RWPE1 (cell line): ENCODE measurements around the gene TM4SF5.
A peak's percentile ranks its signal among the peaks of the same experiment; 100 is the strongest.

ENCODE experiments used
- CTCF ChIA-PET: fragments of 350-600 bp; sonication (Branson Sonifier 250); formaldehyde crosslinking; extraction: SDS; loops from one replicate; lab custom pipeline; 2021; lab: Yijun Ruan, JAX
- POLR2A ChIA-PET: fragments of 400-600 bp; formaldehyde crosslinking; extraction: SDS; loops from one replicate; lab custom pipeline; 2020; ENCODE audit warnings: antibody characterized with exemption; ENCODE audit not compliant: low non-redundant PET; lab: Yijun Ruan, JAX
- DNase-seq: peaks from one replicate; pipeline ENCODE4 v3.0.0; 2012; ENCODE audit warnings: low spot score
- H3K27ac ChIP-seq: fragments of 450-650 bp; 2 replicates; pipeline ENCODE4 v1.5.1; 2017
- CTCF ChIP-seq: fragments of 450-650 bp; conservative IDR thresholded peaks from 2 replicates; pipeline ENCODE4 v1.5.1; 2017; ENCODE audit warnings: low read depth, mild to moderate bottlenecking

Gene TM4SF5

GRCh38 chr17:4786516-4786915, 14.8 kb downstream of the TM4SF5 start:
- ChIA-PET POLR2A (no interaction called here), CTCF (interaction anchor here (0.7 to 1.0 kb wide), 4 partner anchors 52 to 117 kb away, joined by 3 to 5 read pairs (median 4); partner anchors contain the start of genes CHRNE and MED11)
- no peak for DNase-seq
- H3K27ac ChIP-seq: peak overlapping the region; percentile 28; the same call in 1 of the 2 replicates
- no peak for TF ChIP-seq CTCF

GRCh38 chr17:4788159-4788806, 16.6 kb downstream of the TM4SF5 start:
- DNase-seq: no peak
- no peak for TF ChIP-seq CTCF
- ChIA-PET CTCF (interaction anchor here (0.5 to 1.1 kb wide), 6 partner anchors 32 to 572 kb away, joined by 3 to 5 read pairs (median 4); no protein-coding TSS in a partner anchor), POLR2A (interaction anchor here (0.5 kb wide), 1 partner anchor 24 kb away, joined by 3 read pairs; no protein-coding TSS in a partner anchor)
- peak overlapping the region; percentile 100 for H3K27ac ChIP-seq

GRCh38 chr17:4788807-4789700, 17.4 kb downstream of the TM4SF5 start, which contains the start of gene GLTPD2:
Gene GLTPD2, plus strand, starts transcription at chr17:4788964. Its CDS starts 48 bp downstream, at chr17:4789012.
- peak; percentile 32 for DNase-seq
- POLR2A ChIA-PET: interaction anchor here (0.5 kb wide), 1 partner anchor 23 kb away, joined by 3 read pairs; no protein-coding TSS in a partner anchor
- TF ChIP-seq CTCF: no peak
- H3K27ac ChIP-seq: peak within 1 kb of the TSS; percentile 100
- CTCF ChIA-PET: interaction anchor here (0.5 to 2.2 kb wide), 27 partner anchors 10 to 604 kb away, joined by 3 to 19 read pairs (median 4); partner anchors contain the start of genes ARRB2, CHRNE, MED11 and PLD2

- CTCF ChIA-PET: interaction anchor here (0.6 to 2.2 kb wide), 26 partner anchors 11 to 604 kb away, joined by 3 to 19 read pairs (median 4); partner anchors contain the start of genes ARRB2, CHRNE, MED11 and PLD2
- POLR2A ChIA-PET: no interaction called here
- no peak for TF ChIP-seq CTCF
- peak; percentile 25 for DNase-seq
- peak overlapping the region; percentile 100 for H3K27ac ChIP-seq
Observed at GRCh38 chr17:4789701-4789950, 17.9 kb downstream of the TM4SF5 start.

GRCh38 chr17:4789951-4790704, 18.4 kb downstream of the TM4SF5 start:
- peak overlapping the region; percentile 100 for H3K27ac ChIP-seq
- TF ChIP-seq CTCF: peak; percentile 86
- POLR2A ChIA-PET: interaction anchor here (0.6 to 1.0 kb wide), 3 partner anchors 60 to 150 kb away, joined by 3 to 6 read pairs (median 3); partner anchors contain the start of genes RNF167 and SLC25A11
- CTCF ChIA-PET: interaction anchor here (0.6 to 2.2 kb wide), 34 partner anchors 11 to 605 kb away, joined by 3 to 19 read pairs (median 4); partner anchors contain the start of genes ARRB2, C17orf107, CHRNE and MED11
- peak; percentile 94 for DNase-seq
